ENCODE results near the gene TNRC6B. TPM values are rescaled to one million over a fixed set of nuclear protein-coding genes. Genes with fewer than 3 reads are reported as not detected.
"Not testable (repeated sequence)": the region's sequence is repeated elsewhere in the genome, so short reads cannot be mapped to it uniquely, and the experiment has no call there.

TNRC6B gene
- total RNA-seq, 6 experiments from 2014 or later: 13.0 to 27.1 (median 22.7) TPM

GRCh38 chr22:40157330-40157945 lies 20.3 kb upstream of the TNRC6B start:
- Histone ChIP-seq H3K27me3 (no peaks in the 10 kb centered on the region), H3K9me3 (no peaks in the 10 kb centered on the region), H3K36me3 (no peaks in the 10 kb centered on the region), H3K4me3 (no peak overlapping the region), H3K4me1 (peaks cover 0 to 11% (median 1%) of the 10 kb centered on the region in 4 donors), H3K27ac (no peak overlapping the region)
- ATAC-seq (no peak), DNase-seq (no peak)
- intact Hi-C loops (cut with DNase I): no loop called here
- WGBS (ENCODE audit: insufficient coverage, low coverage, low lambda C conversion rate, missing lambda C conversion rate): 57% methylated on average over 4 of the region's 4 CpGs
- TF ChIP-seq CTCF (IDR thresholded peaks at IDR 0.05) (no peak), POLR2A (IDR thresholded peaks at IDR 0.05) (no peak)

GRCh38 chr22:40161194-40161593 lies 16.5 kb upstream of the TNRC6B start:
- H3K9me3 ChIP-seq: no peaks in the 10 kb centered on the region
- H3K36me3 ChIP-seq: no peaks in the 10 kb centered on the region
- DNase-seq: no peak
- H3K27me3 ChIP-seq: no peaks in the 10 kb centered on the region
- H3K4me1 ChIP-seq: peaks cover 0 to 7% (median under 1%) of the 10 kb centered on the region in 4 donors
- no peak for TF ChIP-seq CTCF (IDR thresholded peaks at IDR 0.05)
- peak in 3 of 4 donors; percentile 45 to 55 (median 49) for ATAC-seq
- H3K27ac ChIP-seq: no peak overlapping the region
- 7% methylated on average over 1 of the region's 1 CpG for WGBS (ENCODE audit: insufficient coverage, low coverage, low lambda C conversion rate, missing lambda C conversion rate)
- no peak overlapping the region for H3K4me3 ChIP-seq
- intact Hi-C loops (cut with DNase I): no loop called here

GRCh38 chr22:40165537-40165936 lies 12.2 kb upstream of the TNRC6B start:
- H3K9me3 ChIP-seq; H3K4me1 ChIP-seq; H3K4me3 ChIP-seq; H3K36me3 ChIP-seq; ATAC-seq; H3K27ac ChIP-seq; intact Hi-C loops (cut with DNase I); DNase-seq; H3K27me3 ChIP-seq: not testable (repeated sequence)
- 100% methylated on average over 2 of the region's 2 CpGs for WGBS (ENCODE audit: insufficient coverage, low coverage, low lambda C conversion rate, missing lambda C conversion rate)

GRCh38 chr22:40175611-40176244 lies 2.0 kb upstream of the TNRC6B start:
- H3K4me1 ChIP-seq: peaks cover 0 to 28% (median 13%) of the 10 kb centered on the region in 4 donors
- no peak for TF ChIP-seq CTCF (IDR thresholded peaks at IDR 0.05)
- TF ChIP-seq POLR2A (IDR thresholded peaks at IDR 0.05): no peak

More at GRCh38 chr22:40175611-40176244, 2.0 kb upstream of the TNRC6B start:
- peak overlapping the region in 1 of 3 donors; percentile 92 for H3K27ac ChIP-seq
- H3K36me3 ChIP-seq: no peaks in the 10 kb centered on the region
- DNase-seq (no peak), ATAC-seq (no peak)
- H3K27me3 ChIP-seq: no peaks in the 10 kb centered on the region
- 81% methylated on average over 11 of the region's 12 CpGs for WGBS (ENCODE audit: insufficient coverage, low coverage, low lambda C conversion rate, missing lambda C conversion rate)
- H3K4me3 ChIP-seq: no peak overlapping the region
- intact Hi-C loops (cut with DNase I): no loop called here
- no peaks in the 10 kb centered on the region for H3K9me3 ChIP-seq

All from right lobe of liver (tissue), 6 donors.